Pancreas (tissue), 10 donors: ENCODE data around the gene ZNF710. TPM values are rescaled to one million over a fixed set of nuclear protein-coding genes. Genes with fewer than 3 reads are reported as not detected.

Experiments used
- ATAC-seq, 4 donors: fragments of 200-7000 bp; cut with Tn5 transposase; one replicate each; pipeline versions ENCODE4 v1.8.0 to v1.9.1; 2020; ENCODE audit warnings: mild to moderate bottlenecking in 4 of 4, moderate library complexity in 4 of 4
- DNase-seq, 6 donors: peaks; one replicate each; pipeline ENCODE4 v3.0.0-alpha.2; 2020
- FAIRE-seq: peaks from 2 replicates; lab custom pipeline; 2012; peaks lifted over from hg19 to GRCh38; lab: Jason Lieb, UNC
- H3K27ac ChIP-seq, 4 donors: fragments of 200-600 bp; sonication (generic); 1 replicate in 3 of 4; 2 replicates in 1 of 4; pipeline versions ENCODE4 v1.5.0 to v1.8.0; 2020
- H3K27me3 ChIP-seq, 4 donors: fragments of 200-600 bp; one replicate each; pipeline ENCODE4 v1.8.0; 2021
- H3K36me3 ChIP-seq, 3 donors: fragments of 200-600 bp; sonication (generic) in 1 of 3; one replicate each; pipeline versions ENCODE4 v1.5.0 to v1.8.0; 2020 to 2021
- H3K4me1 ChIP-seq, 3 donors: fragments of 200-600 bp; one replicate each; pipeline ENCODE4 v1.8.0; 2021
- H3K4me3 ChIP-seq, 4 donors: fragments of 200-600 bp; sonication (generic) in 2 of 4; one replicate each; pipeline versions ENCODE4 v1.5.0 to v1.8.0; 2020 to 2021
- H3K9me3 ChIP-seq, 4 donors: fragments of 200-600 bp; one replicate each; pipeline ENCODE4 v1.8.0; 2021
- CTCF ChIP-seq, 4 donors: fragments of 200-600 bp; sonication (generic) in 3 of 4; IDR thresholded peaks; one replicate each; pipeline versions ENCODE4 v1.5.0 to v1.8.0; 2021; ENCODE audit warnings: antibody characterized with exemption in 4 of 4
- WGBS, 2 donors: extraction: QIAGEN DNeasy Blood & Tissue Kit; methylation state at CpG; one replicate each; pipeline ENCODE4 v1.1.7; 2013; 5-methylcytosine and 5-hydroxymethylcytosine counted together
- intact Hi-C, 3 donors: fragments of 100-400 bp; cut with DNase I; formaldehyde crosslinking; loops; one replicate each; pipeline versions ENCODE4 v1.11.1 to v1.14.2; 2022
- polyA plus RNA-seq, 2 donors: library from polyadenylated mRNA; stranded (reverse); fragments of 200-250 nt; gene quantifications; one replicate each; pipeline ENCODE4 v1.2.3, GENCODE V29; 2013
- total RNA-seq, 6 donors: library from RNA; stranded (reverse); fragmentation: NEBNext Ultra II Directional in 4 of 6; extraction: Animal tissue kit (Norgen Biotek cat#: 25700) in 4 of 6; gene quantifications; one replicate each; pipeline versions ENCODE4 v1.2.1 to v1.2.4, GENCODE V29; 2021 to 2023
- donor health status: healthy with polysubstance abuse.
- donor health status: DM: no; HTN: no; CAD: no; lungs with moderate emphysema.
- donor health status: DM: no; HTN: no; CAD: no.
- donor health status: control.
- donor health status: control.
- donor health status: Bipolar disorder and iron deficiency.
- donor health status: DM: yes; HTN: yes; CAD: no.
- donor health status: DM: no; HTN: no; CAD: no.
- donor health status: DM: no; HTN: no; CAD: no.
- donor health status: DM: yes; HTN: yes; CAD: no.

Gene ZNF710
- total and polyA plus RNA-seq, 8 donors = 31.9 to 298 (median 37.8) TPM

GRCh38 chr15:90099072-90099867, 98.1 kb downstream of the ZNF710 start:
- H3K27ac ChIP-seq = peak overlapping the region in 3 of 4 donors; percentile 97 to 98 (median 98)
- H3K9me3 ChIP-seq = no peaks in the 10 kb centered on the region
- H3K36me3 ChIP-seq = no peaks in the 10 kb centered on the region
- peak overlapping the region in 1 of 4 donors; percentile 97 for H3K4me3 ChIP-seq
- peaks cover 52 to 73% (median 56%) of the 10 kb centered on the region in 3 donors for H3K4me1 ChIP-seq
- ATAC-seq (no peak), DNase-seq (no peak), FAIRE-seq (no peak)
- WGBS, 2 donors = 73 to 78% methylated on average over 10 of the region's 10 CpGs
- TF ChIP-seq CTCF (IDR thresholded peaks at IDR 0.05) = no peak
- intact Hi-C loops = no loop called here
- no peaks in the 10 kb centered on the region for H3K27me3 ChIP-seq

GRCh38 chr15:90099868-90100831, 99.0 kb downstream of the ZNF710 start:
- ATAC-seq = peak in 3 of 4 donors; percentile 6 to 11 (median 10)

GRCh38 chr15:90101130-90101968, 100.2 kb downstream of the ZNF710 start:
- 1% methylated on average over 31 to 40 of the region's 40 CpGs for WGBS, 2 donors
- Histone ChIP-seq H3K4me1 (peaks cover 46 to 64% (median 55%) of the 10 kb centered on the region in 3 donors), H3K27me3 (no peaks in the 10 kb centered on the region), H3K9me3 (no peaks in the 10 kb centered on the region), H3K36me3 (no peaks in the 10 kb centered on the region), H3K27ac (peak overlapping the region; percentile 95 to 98 (median 98)), H3K4me3 (peak overlapping the region; percentile 81 to 99 (median 95))
- intact Hi-C loops = no loop called here
- peak; percentile 13 to 38 (median 27) for ATAC-seq
- TF ChIP-seq CTCF (IDR thresholded peaks at IDR 0.05) = no peak
- DNase-seq = peak in 5 of 6 donors; percentile 69 to 87 (median 75)
- no peak for FAIRE-seq

More at GRCh38 chr15:90099868-90100831, 99.0 kb downstream of the ZNF710 start:
- H3K9me3 ChIP-seq = no peaks in the 10 kb centered on the region
- peak overlapping the region; percentile 95 to 98 (median 98) for H3K27ac ChIP-seq
- intact Hi-C loops = no loop called here
- H3K4me3 ChIP-seq = peak overlapping the region in 3 of 4 donors; percentile 93 to 99 (median 97)
- WGBS, 2 donors = 14% methylated on average over 11 of the region's 11 CpGs
- DNase-seq (peak in 4 of 6 donors; percentile 73 to 80 (median 74)), FAIRE-seq (no peak)
- no peak for TF ChIP-seq CTCF (IDR thresholded peaks at IDR 0.05)
- peaks cover 51 to 73% (median 55%) of the 10 kb centered on the region in 3 donors for H3K4me1 ChIP-seq
- no peaks in the 10 kb centered on the region for H3K36me3 ChIP-seq
- H3K27me3 ChIP-seq = no peaks in the 10 kb centered on the region
